Testis (tissue), 2 donors: Measurements from ENCODE around the gene SARDH.

Experiments
- POLR2A ChIP-seq: fragments of 450-650 bp; IDR thresholded peaks from one replicate; pipeline ENCODE4 v1.6.1; 2017; ENCODE audit warnings: antibody characterized with exemption, mild to moderate bottlenecking, moderate library complexity
- TF ChIP-seq, protein P1 (sequence below), 3 experiments: fragments of 450-650 bp in 2 of 3; fragments of 200-600 bp in 1 of 3; sonication (generic) in 1 of 3; IDR thresholded peaks; one replicate each; pipeline ENCODE4 v1.5.1; 2016 to 2019; ENCODE audit warnings: antibody characterized with exemption in 3 of 3, mild to moderate bottlenecking in 2 of 3, moderate library complexity in 1 of 3

DNA sequence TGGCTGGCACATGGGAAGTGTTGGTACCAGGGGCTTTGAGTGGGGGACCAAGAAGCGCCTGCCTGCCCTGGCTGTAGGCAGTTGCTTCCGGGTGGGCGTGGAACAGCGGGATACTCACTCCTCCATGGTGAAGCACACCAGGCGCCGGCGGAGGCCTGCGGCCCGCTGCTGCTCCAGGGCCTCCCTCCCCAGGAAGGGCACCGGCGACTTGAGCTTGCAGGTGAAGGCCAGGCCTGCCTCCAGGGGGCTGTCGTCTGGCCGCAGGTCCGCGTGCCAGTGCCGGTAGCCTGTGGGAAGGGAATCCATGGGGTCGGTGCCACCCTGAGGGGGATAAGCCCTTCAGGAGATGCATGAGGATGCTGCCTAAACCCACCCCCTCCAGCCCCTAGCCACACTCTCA, 67.7 kb downstream of the SARDH start:
- TF ChIP-seq, protein P1, sequence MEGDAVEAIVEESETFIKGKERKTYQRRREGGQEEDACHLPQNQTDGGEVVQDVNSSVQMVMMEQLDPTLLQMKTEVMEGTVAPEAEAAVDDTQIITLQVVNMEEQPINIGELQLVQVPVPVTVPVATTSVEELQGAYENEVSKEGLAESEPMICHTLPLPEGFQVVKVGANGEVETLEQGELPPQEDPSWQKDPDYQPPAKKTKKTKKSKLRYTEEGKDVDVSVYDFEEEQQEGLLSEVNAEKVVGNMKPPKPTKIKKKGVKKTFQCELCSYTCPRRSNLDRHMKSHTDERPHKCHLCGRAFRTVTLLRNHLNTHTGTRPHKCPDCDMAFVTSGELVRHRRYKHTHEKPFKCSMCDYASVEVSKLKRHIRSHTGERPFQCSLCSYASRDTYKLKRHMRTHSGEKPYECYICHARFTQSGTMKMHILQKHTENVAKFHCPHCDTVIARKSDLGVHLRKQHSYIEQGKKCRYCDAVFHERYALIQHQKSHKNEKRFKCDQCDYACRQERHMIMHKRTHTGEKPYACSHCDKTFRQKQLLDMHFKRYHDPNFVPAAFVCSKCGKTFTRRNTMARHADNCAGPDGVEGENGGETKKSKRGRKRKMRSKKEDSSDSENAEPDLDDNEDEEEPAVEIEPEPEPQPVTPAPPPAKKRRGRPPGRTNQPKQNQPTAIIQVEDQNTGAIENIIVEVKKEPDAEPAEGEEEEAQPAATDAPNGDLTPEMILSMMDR (IDR thresholded peaks at IDR 0.05): no peak
- TF ChIP-seq POLR2A: no peak
